SK-N-SH treated with all-trans-retinoic acid at 6 μM for 48 hours (cell line): ENCODE data around the gene TECTA.

ENCODE experiments used
- ATAC-seq: fragments of 200-7000 bp; cut with Tn5 transposase; 3 replicates; pipeline ENCODE4 v1.9.1; 2020; ENCODE audit warnings: mild to moderate bottlenecking, moderate library complexity
- ARNTL ChIP-seq: fragments of 450-650 bp; formaldehyde crosslinking; IDR thresholded peaks from 2 replicates; pipeline ENCODE4 v1.5.0; 2020; ENCODE audit warnings: low read depth, mild to moderate bottlenecking, moderate library complexity, borderline replicate concordance
- BACH2 ChIP-seq: fragments of 250-450 bp; sonication (Bioruptor Pico); IDR thresholded peaks from 2 replicates; pipeline ENCODE4 v1.9.0; 2021; ENCODE audit warnings: mild to moderate bottlenecking, borderline replicate concordance
- CREB5 ChIP-seq: fragments of 250-450 bp; sonication (Bioruptor Pico); IDR thresholded peaks from 2 replicates; pipeline ENCODE4 v1.5.1; 2020; ENCODE audit warnings: low read depth, mild to moderate bottlenecking, moderate library complexity
- CSDC2 ChIP-seq: fragments of 250-450 bp; sonication (Bioruptor Pico); IDR thresholded peaks from 2 replicates; pipeline ENCODE4 v1.5.0; 2020; ENCODE audit warnings: mild to moderate bottlenecking, moderate library complexity
- CSRNP3 ChIP-seq: fragments of 250-450 bp; sonication (Bioruptor Pico); IDR thresholded peaks from 2 replicates; pipeline ENCODE4 v1.5.1; 2021; ENCODE audit warnings: mild to moderate bottlenecking, moderate library complexity
- ESRRG ChIP-seq: fragments of 250-450 bp; sonication (Bioruptor Pico); IDR thresholded peaks from 2 replicates; pipeline ENCODE4 v1.6.1; 2021; ENCODE audit warnings: mild to moderate bottlenecking
- GLIS3 ChIP-seq: fragments of 250-450 bp; sonication (Bioruptor Pico); IDR thresholded peaks from 2 replicates; pipeline ENCODE4 v1.5.0; 2020; ENCODE audit warnings: mild to moderate bottlenecking, moderate library complexity
- ISL1 ChIP-seq: fragments of 250-450 bp; sonication (Bioruptor Pico); IDR thresholded peaks from 2 replicates; pipeline ENCODE4 v2.1.2; 2022; ENCODE audit warnings: mild to moderate bottlenecking, moderate library complexity
- OSR1 ChIP-seq: fragments of 250-450 bp; sonication (Bioruptor Pico); IDR thresholded peaks from 2 replicates; pipeline ENCODE4 v1.8.0; 2022; ENCODE audit warnings: moderate library complexity, mild to moderate bottlenecking, inconsistent platforms
- PATZ1 ChIP-seq: fragments of 250-450 bp; sonication (Bioruptor Pico); IDR thresholded peaks from 2 replicates; pipeline ENCODE4 v1.8.0; 2020; ENCODE audit warnings: mild to moderate bottlenecking, moderate library complexity, borderline replicate concordance
- POU6F1 ChIP-seq: fragments of 250-450 bp; sonication (Bioruptor Pico); IDR thresholded peaks from 2 replicates; pipeline ENCODE4 v1.8.0; 2021; ENCODE audit warnings: low read depth, mild to moderate bottlenecking, moderate library complexity, borderline replicate concordance
- PPARA ChIP-seq: fragments of 250-450 bp; sonication (Bioruptor Pico); IDR thresholded peaks from 2 replicates; pipeline ENCODE4 v1.5.0; 2020; ENCODE audit warnings: mild to moderate bottlenecking, borderline replicate concordance
- RARB ChIP-seq: fragments of 250-450 bp; sonication (Bioruptor Pico); IDR thresholded peaks from 2 replicates; pipeline ENCODE4 v1.8.0; 2021; ENCODE audit warnings: mild to moderate bottlenecking, moderate library complexity
- SNAI2 ChIP-seq: fragments of 250-450 bp; sonication (Bioruptor Pico); IDR thresholded peaks from 2 replicates; pipeline ENCODE4 v1.5.0; 2020; ENCODE audit warnings: mild to moderate bottlenecking, moderate library complexity
- TCF4 ChIP-seq: fragments of 250-450 bp; sonication (Bioruptor Pico); IDR thresholded peaks from 2 replicates; pipeline ENCODE4 v1.8.0; 2021; ENCODE audit warnings: mild to moderate bottlenecking, moderate library complexity, borderline replicate concordance
- TOX ChIP-seq: fragments of 250-450 bp; sonication (Bioruptor Pico); IDR thresholded peaks from 2 replicates; pipeline ENCODE4 v1.8.0; 2021; ENCODE audit warnings: mild to moderate bottlenecking, moderate library complexity, borderline replicate concordance
- TSHZ2 ChIP-seq: fragments of 250-450 bp; sonication (Bioruptor Pico); IDR thresholded peaks from 2 replicates; pipeline ENCODE4 v1.5.0; 2020; ENCODE audit warnings: mild to moderate bottlenecking, moderate library complexity
- ZC3H10 ChIP-seq: fragments of 250-450 bp; sonication (Bioruptor Pico); IDR thresholded peaks from 2 replicates; pipeline ENCODE4 v1.5.1; 2021; ENCODE audit warnings: mild to moderate bottlenecking, moderate library complexity
- ZFP3 ChIP-seq: fragments of 250-450 bp; sonication (Bioruptor Pico); IDR thresholded peaks from 2 replicates; pipeline ENCODE4 v1.5.0; 2020; ENCODE audit warnings: mild to moderate bottlenecking, moderate library complexity
- ZFP30 ChIP-seq: fragments of 450-650 bp; formaldehyde crosslinking; IDR thresholded peaks from 2 replicates; pipeline ENCODE4 v1.5.0; 2022; ENCODE audit warnings: mild to moderate bottlenecking, moderate library complexity
- ZNF565 ChIP-seq: fragments of 450-650 bp; formaldehyde crosslinking; conservative IDR thresholded peaks from 2 replicates; pipeline ENCODE4 v1.5.0; 2020; ENCODE audit warnings: low read depth, mild to moderate bottlenecking, moderate library complexity
- ZNF70 ChIP-seq: fragments of 450-650 bp; formaldehyde crosslinking; IDR thresholded peaks from 2 replicates; pipeline ENCODE4 v1.5.0; 2020; ENCODE audit warnings: mild to moderate bottlenecking, moderate library complexity
- ZNF8 ChIP-seq: fragments of 450-650 bp; formaldehyde crosslinking; IDR thresholded peaks from 2 replicates; pipeline ENCODE4 v1.5.0; 2020; ENCODE audit warnings: mild to moderate bottlenecking, moderate library complexity

The TECTA gene

GRCh38 chr11:121099364-121099763, 1.7 kb upstream of the TECTA start:
- ATAC-seq, result no peak
- TF ChIP-seq CREB5 (CRISPR knock-in tag) (no peak), ZNF8 (no peak), TOX (CRISPR knock-in tag) (no peak), BACH2 (CRISPR knock-in tag) (no peak), TCF4 (CRISPR knock-in tag) (no peak), CSDC2 (CRISPR knock-in tag) (no peak), ZFP3 (CRISPR knock-in tag) (no peak), ARNTL (CRISPR knock-in tag) (no peak), CSRNP3 (CRISPR knock-in tag) (no peak), ZNF565 (CRISPR knock-in tag) (no peak), PATZ1 (CRISPR knock-in tag) (no peak), ZC3H10 (CRISPR knock-in tag) (no peak), ISL1 (CRISPR knock-in tag) (no peak), ZFP30 (CRISPR knock-in tag) (no peak), PPARA (no peak), OSR1 (CRISPR knock-in tag) (no peak), SNAI2 (CRISPR knock-in tag) (no peak), GLIS3 (no peak), ESRRG (CRISPR knock-in tag) (no peak), ZNF70 (CRISPR knock-in tag) (no peak)

GRCh38 chr11:121099885-121100284, 1.2 kb upstream of the TECTA start:
- no peak for ATAC-seq
- TF ChIP-seq PATZ1 (CRISPR knock-in tag), result no peak
- no peak for TF ChIP-seq CSDC2 (CRISPR knock-in tag)
- no peak for TF ChIP-seq TOX (CRISPR knock-in tag)
- no peak for TF ChIP-seq POU6F1 (CRISPR knock-in tag)
- no peak for TF ChIP-seq ZC3H10 (CRISPR knock-in tag)
- no peak for TF ChIP-seq TCF4 (CRISPR knock-in tag)
- TF ChIP-seq RARB (CRISPR knock-in tag), result no peak
- no peak for TF ChIP-seq ZNF565 (CRISPR knock-in tag)
- no peak for TF ChIP-seq TSHZ2 (CRISPR knock-in tag)
- TF ChIP-seq ARNTL (CRISPR knock-in tag), result no peak
- no peak for TF ChIP-seq ZFP3 (CRISPR knock-in tag)
- no peak for TF ChIP-seq ISL1 (CRISPR knock-in tag)
- TF ChIP-seq ESRRG (CRISPR knock-in tag), result no peak
- no peak for TF ChIP-seq GLIS3
